CD4-positive, alpha-beta T cell treated with Interferon gamma for 1 hour (primary cell): ENCODE data around the gene TRAPPC6A.

Source experiments
- DNase-seq: peaks from one replicate; pipeline ENCODE4 v3.0.0-alpha.2; 2020

Gene TRAPPC6A

DNA sequence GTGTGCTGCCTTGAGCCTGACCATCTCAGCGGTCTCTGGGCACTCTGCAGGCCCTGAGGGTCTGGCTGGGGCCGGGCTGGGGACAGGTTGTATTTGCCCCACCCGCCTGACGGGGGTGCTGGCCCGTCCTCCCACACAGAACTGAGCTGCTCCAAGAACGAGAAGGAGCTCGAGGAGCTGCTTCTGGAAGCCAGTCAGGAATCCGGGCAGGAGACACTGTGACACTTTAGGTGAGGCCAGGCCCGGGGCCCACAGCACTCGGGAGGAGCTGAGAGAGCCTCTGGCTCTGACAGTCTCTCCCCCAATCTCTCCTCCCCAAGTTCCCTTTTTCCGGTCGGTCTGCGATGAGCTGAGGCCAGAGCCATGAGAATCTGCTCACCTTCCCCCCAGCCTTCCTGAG is 31.8 kb downstream of the TRAPPC6A start:
- DNase-seq, result no peak

GRCh38 chr19:45145270-45146189 is 32.5 kb downstream of the TRAPPC6A start:
- DNase-seq, result no peak

- DNase-seq, result no peak
Measured at GRCh38 chr19:45144431-45145269, 33.4 kb downstream of the TRAPPC6A start.

DNA sequence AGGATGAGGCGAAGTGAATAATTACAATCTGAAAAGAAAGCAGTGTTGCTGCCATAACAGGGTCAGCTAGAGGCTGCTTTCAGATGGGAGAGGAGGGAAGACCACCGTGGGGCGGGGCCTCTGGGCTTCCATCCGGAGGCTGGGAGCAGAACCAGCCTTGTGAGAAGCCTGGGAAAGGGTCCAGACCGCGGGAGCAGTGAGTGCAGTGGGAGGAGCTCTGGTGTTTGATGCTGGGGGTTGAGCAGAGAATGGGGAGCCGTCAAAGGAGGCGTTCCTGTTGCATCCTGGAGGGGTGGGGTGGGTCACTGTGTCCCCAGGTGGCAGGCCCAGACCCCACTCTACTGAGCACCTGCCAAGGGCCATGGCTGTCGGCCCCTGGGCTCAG is 35.3 kb downstream of the TRAPPC6A start:
- DNase-seq, result no peak

DNA sequence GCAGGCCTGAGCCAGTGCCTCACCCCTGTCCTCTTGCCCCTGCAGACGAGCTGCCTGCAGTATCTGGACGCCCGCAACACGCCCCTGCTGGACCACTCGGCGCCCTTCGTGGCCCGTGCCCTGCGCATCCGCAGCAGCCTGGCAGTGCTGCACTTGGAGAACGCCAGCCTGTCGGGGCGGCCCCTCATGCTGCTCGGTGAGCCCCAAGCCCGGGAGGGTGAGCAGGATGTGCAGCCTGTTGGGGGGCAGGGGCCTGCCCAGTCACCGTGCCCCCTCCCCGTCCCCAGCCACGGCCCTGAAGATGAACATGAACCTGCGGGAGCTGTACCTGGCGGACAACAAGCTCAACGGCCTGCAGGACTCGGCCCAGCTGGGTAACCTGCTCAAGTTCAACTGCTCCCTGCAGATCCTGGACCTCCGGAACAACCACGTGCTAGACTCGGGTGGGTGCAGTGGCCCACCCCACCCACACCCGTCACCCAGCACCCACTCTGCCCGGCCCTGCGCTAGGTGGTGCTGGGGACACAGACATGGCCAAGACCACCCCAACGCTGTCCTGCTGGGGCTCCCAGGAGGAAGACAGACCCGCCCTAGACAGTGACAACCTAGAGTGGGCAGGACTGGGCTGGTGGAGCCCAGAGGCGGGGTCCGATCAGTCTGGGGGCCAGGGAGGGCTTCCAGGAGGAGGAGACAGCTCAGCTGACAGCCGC is 35.9 kb downstream of the TRAPPC6A start:
- DNase-seq, result no peak

DNA sequence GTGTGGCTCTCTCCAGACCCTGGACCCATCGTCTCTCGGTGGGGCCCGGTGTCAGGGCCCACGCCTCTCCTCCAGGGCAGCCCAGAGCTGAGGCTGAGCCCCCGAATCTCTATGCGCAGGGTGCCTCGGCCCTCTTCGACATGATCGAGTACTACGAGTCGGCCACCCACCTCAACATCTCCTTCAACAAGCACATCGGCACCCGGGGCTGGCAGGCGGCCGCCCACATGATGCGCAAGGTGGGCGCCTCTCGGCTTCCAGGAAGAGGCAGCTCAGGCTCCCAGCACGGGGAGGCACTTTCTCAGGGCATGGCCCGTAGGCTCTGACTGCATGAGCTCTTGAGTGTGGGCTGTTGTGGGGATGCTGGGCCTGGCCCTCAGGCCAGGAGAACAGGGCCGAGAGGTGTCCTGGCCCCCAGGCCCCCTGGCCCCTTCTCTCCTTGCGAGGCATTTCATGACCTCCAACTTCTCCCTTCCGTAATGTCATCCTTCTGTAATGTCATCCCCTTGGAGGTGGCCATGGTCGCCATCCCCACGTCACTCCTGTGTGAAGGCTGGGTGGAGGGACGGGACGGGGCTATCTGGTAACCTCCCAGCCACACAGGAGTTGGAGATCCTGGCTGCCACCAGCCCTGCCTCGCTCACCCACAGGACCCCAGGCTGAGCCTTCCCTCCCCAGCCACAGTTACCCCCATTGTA is 36.7 kb downstream of the TRAPPC6A start:
- no peak for DNase-seq

GRCh38 chr19:45140533-45140932 is 37.5 kb downstream of the TRAPPC6A start:
- DNase-seq, result no peak

DNA sequence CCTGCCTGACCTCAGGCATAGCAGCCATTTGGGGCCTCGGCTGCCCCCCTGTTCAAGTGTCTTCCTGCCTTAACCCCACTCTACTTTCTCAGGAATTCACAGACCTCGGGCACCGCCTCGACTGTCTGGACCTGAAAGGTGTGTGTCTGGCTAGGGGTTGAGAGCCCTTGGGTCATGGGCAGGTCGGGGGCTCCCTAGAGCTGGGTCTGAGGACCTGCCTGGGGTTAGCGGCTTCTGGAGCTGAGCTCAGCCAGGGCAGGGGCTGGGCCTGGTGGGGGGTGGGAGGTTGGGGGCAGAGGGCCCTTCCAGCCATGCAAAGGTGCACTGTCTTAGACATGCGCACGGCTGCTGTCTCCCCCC is 37.9 kb downstream of the TRAPPC6A start:
- no peak for DNase-seq

DNA sequence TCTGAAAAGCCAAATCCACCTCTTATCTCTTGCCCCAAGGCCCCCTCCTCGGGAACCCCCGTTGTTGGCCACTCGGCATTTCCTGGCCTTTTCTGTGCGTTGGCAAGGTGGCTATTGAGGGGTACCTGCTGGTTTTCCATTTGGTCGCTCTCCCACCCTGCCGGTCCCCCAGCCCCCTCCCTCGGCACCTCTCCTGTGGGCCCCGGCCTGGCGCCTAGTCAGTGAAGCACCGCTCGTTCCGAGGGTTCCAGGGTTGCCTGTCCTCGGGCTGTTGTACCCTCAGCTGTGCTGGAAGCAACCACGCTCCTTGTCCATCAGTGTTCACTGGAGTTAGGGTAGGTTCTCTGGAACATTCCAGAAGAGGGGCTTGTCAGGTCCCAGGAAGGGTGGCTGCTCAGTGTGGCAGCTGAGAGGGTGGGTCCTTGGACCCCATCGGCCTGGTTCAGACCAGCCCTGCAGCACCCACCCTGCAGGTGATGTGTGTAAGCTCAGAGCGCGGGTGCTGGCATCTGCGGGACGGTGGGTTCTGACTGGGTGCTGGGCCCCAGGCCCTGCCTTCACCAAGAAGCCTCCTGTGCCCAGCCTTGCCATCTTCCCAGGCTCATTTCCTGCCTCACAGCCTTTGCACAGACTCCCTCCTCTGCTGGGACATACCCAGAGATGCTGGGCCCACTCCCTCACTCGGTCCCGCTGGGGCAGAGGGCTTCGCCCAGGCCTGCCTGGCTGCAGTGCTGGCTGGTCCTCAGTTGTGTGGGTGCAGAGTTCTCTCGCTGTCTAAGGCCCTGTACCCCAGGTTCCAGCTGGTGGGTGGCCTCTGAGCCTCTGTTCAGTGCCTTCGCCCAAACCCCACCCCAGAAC is 38.5 kb downstream of the TRAPPC6A start:
- no peak for DNase-seq

GRCh38 chr19:45138303-45138751 is 39.7 kb downstream of the TRAPPC6A start:
- no peak for DNase-seq

DNA sequence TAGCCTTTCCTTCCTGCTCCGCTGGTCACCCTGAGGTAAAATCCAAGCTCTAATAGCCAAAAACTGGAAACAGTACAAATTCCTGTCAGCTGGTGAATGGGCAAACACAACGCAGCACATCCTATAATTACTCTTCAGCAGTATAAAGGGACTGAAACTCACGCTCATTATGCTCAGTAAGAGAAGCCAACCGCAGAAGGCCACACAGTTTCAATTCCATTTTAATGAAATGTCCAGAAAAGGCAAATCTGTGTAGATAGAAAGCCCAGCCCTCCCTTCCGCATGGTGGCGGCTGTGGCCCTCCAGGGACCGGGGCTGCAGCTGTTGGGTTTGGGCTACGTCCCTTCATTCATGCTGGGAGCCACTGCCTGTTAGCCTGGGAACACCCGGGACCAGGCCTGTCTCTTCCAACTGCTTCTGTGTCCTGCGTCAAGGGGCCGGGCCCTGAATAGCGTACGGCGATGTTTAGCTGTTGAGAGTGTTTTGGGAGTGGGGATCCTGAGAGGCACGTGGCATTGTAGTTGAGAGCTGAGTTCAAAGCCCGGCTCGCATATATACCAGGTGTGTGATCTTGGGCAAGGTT is 40.8 kb downstream of the TRAPPC6A start:
- no peak for DNase-seq

GRCh38 chr19:45136507-45137178 is 41.4 kb downstream of the TRAPPC6A start:
- no peak for DNase-seq

DNA sequence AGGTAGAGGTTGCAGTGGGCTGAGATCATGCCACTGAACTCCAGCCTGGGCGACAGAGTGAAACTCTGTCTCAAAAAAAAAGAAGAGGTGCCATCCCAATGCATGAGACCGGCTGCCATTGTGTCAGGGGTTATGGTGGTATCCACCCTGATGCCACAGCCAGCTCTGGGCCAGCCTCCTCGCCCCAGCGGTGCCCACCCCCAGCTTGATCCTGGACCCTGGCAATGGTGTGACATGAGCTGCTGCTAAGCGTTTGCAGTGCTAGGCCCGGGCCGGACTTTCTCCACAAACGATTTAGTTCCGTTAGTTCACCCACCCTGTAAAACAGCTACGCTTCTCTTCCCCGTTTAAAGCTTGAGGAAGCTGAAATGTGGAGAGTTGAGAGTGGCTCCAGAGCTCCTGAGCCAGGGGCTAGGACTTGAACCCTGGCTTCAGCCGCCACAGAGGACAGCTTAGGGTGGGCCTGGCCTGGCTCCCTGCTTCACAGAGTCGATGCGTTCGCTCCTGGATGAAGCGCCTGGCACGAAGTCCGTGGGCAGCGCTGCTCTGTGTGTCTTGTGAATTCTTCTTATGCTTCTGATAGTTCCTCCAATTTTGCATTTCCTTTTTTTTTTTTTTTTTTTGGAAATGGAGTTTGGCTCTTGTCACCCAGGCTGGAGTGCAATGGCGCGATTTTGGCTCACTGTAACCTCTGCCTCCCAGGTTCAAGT is 42.7 kb downstream of the TRAPPC6A start:
- DNase-seq, result no peak

DNA sequence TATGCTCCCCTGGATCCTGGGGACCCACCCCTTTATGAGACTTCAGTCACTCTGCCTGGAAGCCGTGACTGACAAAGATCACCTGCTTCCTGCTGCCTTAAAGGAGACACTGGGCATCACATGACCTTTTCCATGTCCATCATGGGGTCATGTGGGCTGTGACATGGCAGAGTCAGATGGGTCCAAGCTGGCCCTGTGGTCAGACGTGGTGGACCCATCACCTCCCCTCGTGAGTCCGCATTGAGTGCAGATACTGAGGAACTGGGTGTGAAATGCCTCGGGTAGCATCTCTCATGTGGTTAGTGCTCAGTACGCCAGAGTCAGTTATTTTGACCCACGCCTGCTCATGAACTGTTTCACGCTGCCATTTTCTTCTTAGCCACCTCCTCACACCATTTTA is 44.4 kb downstream of the TRAPPC6A start:
- no peak for DNase-seq

DNA sequence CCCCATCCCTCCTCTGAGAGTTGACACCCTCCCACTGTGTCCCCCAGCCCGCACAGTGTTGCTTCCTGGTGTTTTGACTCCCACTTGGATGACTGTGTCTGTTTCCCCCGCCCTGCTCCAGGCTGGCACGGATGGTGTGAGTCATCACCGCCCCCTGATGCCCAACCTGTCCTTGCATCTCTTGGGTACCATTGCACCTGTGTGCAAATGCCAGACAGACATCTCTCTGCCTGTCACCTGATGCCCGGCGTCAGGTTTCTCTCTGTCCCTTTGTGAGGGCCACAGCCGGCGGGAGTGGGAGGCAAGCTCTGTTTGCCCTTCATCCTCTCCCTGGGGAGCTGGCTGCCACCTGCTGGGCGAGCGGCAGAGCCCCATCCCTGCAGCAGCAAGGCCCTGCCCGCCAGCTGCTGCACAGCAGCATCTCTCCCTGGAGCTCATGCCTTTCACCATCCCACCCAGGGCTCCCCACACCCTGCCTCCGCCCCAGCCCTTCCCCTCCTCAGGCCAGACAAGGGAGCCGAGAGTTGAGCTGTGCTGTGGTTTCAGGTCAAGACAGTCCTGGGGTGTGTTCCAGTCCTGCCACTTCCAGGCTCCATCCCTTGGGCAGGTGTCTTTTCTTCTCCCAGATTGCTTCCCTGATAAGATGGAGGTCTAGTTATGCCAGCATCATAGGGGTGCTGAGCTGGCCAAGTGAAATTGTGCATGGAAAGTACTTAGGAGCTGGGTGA is 47.0 kb downstream of the TRAPPC6A start:
- DNase-seq, result no peak

DNA sequence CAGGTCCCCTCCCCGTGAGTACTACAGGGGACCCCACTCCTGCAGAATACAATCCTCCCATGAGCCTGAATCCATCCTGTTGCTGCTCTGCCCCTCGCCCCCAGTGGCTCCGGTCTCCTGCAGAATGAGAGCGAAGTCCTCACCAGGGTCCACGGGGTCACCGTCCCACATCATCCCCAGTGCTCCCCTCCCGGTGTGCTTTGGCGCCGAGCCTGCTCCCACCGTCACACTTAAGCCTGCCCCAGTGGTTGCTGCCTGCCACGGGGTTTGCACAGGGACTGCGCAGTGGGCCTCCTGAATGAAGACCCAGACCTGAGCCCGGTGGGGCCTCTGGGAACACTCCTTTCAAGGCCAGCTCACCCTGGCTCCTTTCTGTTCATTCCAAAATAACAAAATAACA is 47.8 kb downstream of the TRAPPC6A start:
- no peak for DNase-seq

- no peak for DNase-seq
Measured at GRCh38 chr19:45128806-45129205, 49.2 kb downstream of the TRAPPC6A start.

DNA sequence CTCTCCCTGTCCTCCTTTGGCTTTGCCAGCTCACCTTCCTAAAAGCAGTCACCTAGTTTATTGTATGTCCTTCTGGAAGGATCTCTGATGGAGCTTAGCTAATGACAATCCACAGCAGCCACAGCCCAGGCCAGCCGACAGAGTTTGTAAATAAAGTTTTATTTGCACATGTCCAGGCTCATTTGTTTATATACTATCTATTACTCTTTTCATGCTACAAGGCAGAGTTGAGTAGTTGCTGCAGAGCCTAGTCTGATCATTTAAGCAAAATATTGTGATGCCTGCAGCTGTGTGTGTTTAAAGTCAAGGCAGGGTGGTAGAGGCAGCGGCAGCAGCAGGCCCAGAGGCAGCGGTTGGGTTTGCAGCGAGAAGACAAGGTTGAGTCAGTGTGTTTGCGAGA is 49.9 kb downstream of the TRAPPC6A start:
- no peak for DNase-seq

GRCh38 chr19:45126654-45127053 is 51.4 kb downstream of the TRAPPC6A start:
- DNase-seq, result no peak
